NT2/D1 (cell line): ENCODE measurements around the gene DPF1.

Source experiments
- YY1 ChIP-seq: IDR thresholded peaks from 2 replicates; pipeline ENCODE4 v1.6.1; 2011; ENCODE audit not compliant: insufficient read length, insufficient read depth
- ZNF274 ChIP-seq: IDR thresholded peaks from 2 replicates; pipeline ENCODE4 v1.6.1; 2011; ENCODE audit warnings: mild to moderate bottlenecking, low read depth, low read length

DNA sequence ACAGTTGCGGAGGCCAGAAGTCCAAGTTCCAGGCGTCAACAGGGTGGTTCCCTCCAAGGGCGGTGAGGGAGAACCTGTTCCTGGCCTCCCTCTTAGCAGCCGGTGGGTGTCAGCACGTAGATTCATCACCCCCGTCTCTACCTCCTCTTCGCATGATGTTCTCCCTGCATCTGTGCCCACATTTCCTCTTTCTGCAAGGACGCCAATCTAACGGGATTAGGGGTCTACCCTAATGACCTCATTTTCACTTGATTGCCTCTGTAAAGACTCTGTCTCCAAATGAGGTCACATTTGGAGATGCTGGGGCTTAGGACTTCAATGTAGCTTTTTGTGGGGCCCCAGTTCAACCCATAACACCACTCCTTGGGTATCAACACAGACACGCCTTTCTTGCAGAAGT lies 38.5 kb downstream of the DPF1 start:
- TF ChIP-seq YY1: no peak
- TF ChIP-seq ZNF274: no peak
